HEK293 (cell line): Measurements from ENCODE around the gene MFAP1.

ENCODE experiments used
- CTCF ChIA-PET: fragments of 350-600 bp; formaldehyde crosslinking; extraction: SDS; loops from one replicate; lab custom pipeline; 2021; ENCODE audit warnings: antibody characterized with exemption; lab: Yijun Ruan, JAX
- POLR2A ChIA-PET: fragments of 300-600 bp; formaldehyde crosslinking; extraction: SDS; loops from one replicate; lab custom pipeline; 2020; ENCODE audit warnings: antibody characterized with exemption, inconsistent platforms; lab: Yijun Ruan, JAX
- H3K27ac ChIP-seq: fragments of 200-500 bp; sonication (Bioruptor generic); 2 replicates; pipeline ENCODE4 v1.5.1; 2014; ENCODE audit warnings: low read depth, low read length, control low read depth, inconsistent platforms; ENCODE audit errors: extremely low read depth
- H3K36me3 ChIP-seq, 2 experiments: fragments of 200-500 bp in 1 of 2; sonication (Bioruptor generic) in 1 of 2; 1 replicate in 1 of 2; 2 replicates in 1 of 2; pipeline ENCODE4 v1.5.1; 2014 to 2017; ENCODE audit warnings: inconsistent platforms in 2 of 2, low read length in 2 of 2; ENCODE audit not compliant: control insufficient read depth in 2 of 2, insufficient read depth in 1 of 2
- H3K4me1 ChIP-seq: fragments of 200-500 bp; sonication (Bioruptor generic); 2 replicates; pipeline ENCODE4 v1.5.1; 2014; ENCODE audit warnings: mild to moderate bottlenecking, low read length, inconsistent platforms; ENCODE audit not compliant: control insufficient read depth, insufficient read depth
- H3K4me3 ChIP-seq: 2 replicates; pipeline ENCODE4 v1.5.1; 2011; ENCODE audit warnings: low read depth, mild to moderate bottlenecking, control low read depth, low read length, moderate library complexity
- H3K9me3 ChIP-seq: fragments of 200-500 bp; sonication (Bioruptor generic); 2 replicates; pipeline ENCODE4 v1.5.1; 2014; ENCODE audit warnings: low read depth, low read length, inconsistent platforms; ENCODE audit not compliant: control insufficient read depth, insufficient read depth
- EGR2 ChIP-seq: fragments of 450-650 bp; formaldehyde crosslinking; IDR thresholded peaks from 2 replicates; pipeline ENCODE4 v1.5.1; 2016; ENCODE audit warnings: low read depth, missing biosample characterization, missing genetic modification characterization
- GLIS1 ChIP-seq: fragments of 450-650 bp; formaldehyde crosslinking; IDR thresholded peaks from 2 replicates; pipeline ENCODE4 v1.5.1; 2016; ENCODE audit warnings: missing biosample characterization, missing genetic modification characterization
- HOXA7 ChIP-seq: sonication (generic); formaldehyde crosslinking; IDR thresholded peaks from 2 replicates; pipeline ENCODE4 v1.8.1; 2022; ENCODE audit warnings: missing genetic modification reagents, borderline replicate concordance
- KLF16 ChIP-seq: fragments of 450-650 bp; formaldehyde crosslinking; IDR thresholded peaks from 2 replicates; pipeline ENCODE4 v1.5.1; 2017; ENCODE audit warnings: missing biosample characterization, missing genetic modification characterization
- PRDM6 ChIP-seq: fragments of 450-650 bp; formaldehyde crosslinking; IDR thresholded peaks from 2 replicates; pipeline ENCODE4 v1.5.1; 2017; ENCODE audit warnings: missing biosample characterization, missing genetic modification characterization
- REST ChIP-seq: fragments of 450-650 bp; formaldehyde crosslinking; IDR thresholded peaks from 2 replicates; pipeline ENCODE4 v1.5.1; 2016; ENCODE audit warnings: missing biosample characterization, missing genetic modification characterization
- SP7 ChIP-seq: fragments of 450-650 bp; formaldehyde crosslinking; IDR thresholded peaks from 2 replicates; pipeline ENCODE4 v1.5.1; 2016; ENCODE audit warnings: missing biosample characterization, missing genetic modification characterization
- ZFHX2 ChIP-seq: fragments of 450-650 bp; formaldehyde crosslinking; conservative IDR thresholded peaks from 2 replicates; pipeline ENCODE4 v1.5.1; 2016; ENCODE audit warnings: missing biosample characterization, missing genetic modification characterization
- ZFP37 ChIP-seq: fragments of 450-650 bp; formaldehyde crosslinking; IDR thresholded peaks from 2 replicates; pipeline ENCODE4 v1.5.1; 2016; ENCODE audit warnings: missing biosample characterization, missing genetic modification characterization
- ZNF146 ChIP-seq: fragments of 450-650 bp; formaldehyde crosslinking; IDR thresholded peaks from 2 replicates; pipeline ENCODE4 v1.5.1; 2016; ENCODE audit warnings: missing biosample characterization, missing genetic modification characterization
- ZNF157 ChIP-seq: fragments of 450-650 bp; formaldehyde crosslinking; IDR thresholded peaks from 2 replicates; pipeline ENCODE4 v1.5.1; 2016; ENCODE audit warnings: missing biosample characterization, missing genetic modification characterization
- ZNF174 ChIP-seq: fragments of 450-650 bp; formaldehyde crosslinking; IDR thresholded peaks from 2 replicates; pipeline ENCODE4 v1.5.0; 2017; ENCODE audit warnings: missing biosample characterization, mild to moderate bottlenecking, missing genetic modification characterization
- ZNF274 ChIP-seq, 2 experiments: fragments of 200-500 bp in 1 of 2; fragments of 450-650 bp in 1 of 2; sonication (Bioruptor generic) in 1 of 2; formaldehyde crosslinking in 1 of 2; IDR thresholded peaks; 2 replicates each; pipeline versions ENCODE4 v1.5.1 to v1.6.1; 2014 to 2016; ENCODE audit warnings: borderline replicate concordance in 1 of 2, inconsistent platforms in 1 of 2, low read length in 1 of 2, missing biosample characterization in 1 of 2, missing genetic modification characterization in 1 of 2
- ZNF558 ChIP-seq: fragments of 450-650 bp; formaldehyde crosslinking; IDR thresholded peaks from 2 replicates; pipeline ENCODE4 v1.5.1; 2016; ENCODE audit warnings: missing biosample characterization, missing genetic modification characterization
- ZNF596 ChIP-seq: fragments of 450-650 bp; IDR thresholded peaks from 2 replicates; pipeline ENCODE4 v1.5.0; 2018; ENCODE audit warnings: missing biosample characterization, mild to moderate bottlenecking, missing genetic modification characterization, moderate library complexity
- ZNF623 ChIP-seq: fragments of 450-650 bp; formaldehyde crosslinking; IDR thresholded peaks from 2 replicates; pipeline ENCODE4 v1.5.1; 2016; ENCODE audit warnings: missing biosample characterization, missing genetic modification characterization
- ZNF792 ChIP-seq: fragments of 450-650 bp; formaldehyde crosslinking; IDR thresholded peaks from 2 replicates; pipeline ENCODE4 v1.5.1; 2016; ENCODE audit warnings: missing biosample characterization, missing genetic modification characterization

The MFAP1 gene

GRCh38 chr15:43789409-43789808, 35.1 kb downstream of the MFAP1 start:
- Histone ChIP-seq H3K36me3 (peaks cover 0 to 18% of the 10 kb centered on the region in 2 experiments; a peak in 1 of 3 replicates), H3K27ac (no peak overlapping the region), H3K9me3 (no peaks in the 10 kb centered on the region), H3K4me1 (no peaks in the 10 kb centered on the region), H3K4me3 (no peak overlapping the region)
- CTCF ChIA-PET, result interaction anchor here (1.0 kb wide), 1 partner anchor 12 kb away, joined by 7 read pairs; the partner anchor contains the start of gene ELL3
- TF ChIP-seq ZNF792 (tag by site-specific recombination), result no peak
- no peak for TF ChIP-seq ZNF157 (tag by site-specific recombination)
- TF ChIP-seq ZNF274 (IDR thresholded peaks at IDR 0.05; ENCODE audit: low read length), result no peak
- TF ChIP-seq ZNF274 (tag by site-specific recombination; IDR thresholded peaks at IDR 0.05; ENCODE audit: borderline replicate concordance), result no peak
- TF ChIP-seq REST (tag by site-specific recombination), result no peak
- no peak for TF ChIP-seq HOXA7 (CRISPR knock-in tag)
- TF ChIP-seq ZNF146 (tag by site-specific recombination), result no peak
- POLR2A ChIA-PET, result interaction anchor here (0.6 kb wide), 1 partner anchor 796 kb away, joined by 3 read pairs; no protein-coding TSS in a partner anchor

GRCh38 chr15:43779016-43779415, 45.5 kb downstream of the MFAP1 start:
- no peak overlapping the region for H3K27ac ChIP-seq
- H3K9me3 ChIP-seq, result no peaks in the 10 kb centered on the region
- H3K4me1 ChIP-seq, result peaks cover 5% of the 10 kb centered on the region; the same call in 1 of the 2 replicates
- TF ChIP-seq KLF16, result no peak
- TF ChIP-seq ZNF596 (tag by site-specific recombination), result no peak
- TF ChIP-seq EGR2 (tag by site-specific recombination), result peak; percentile 87
- TF ChIP-seq ZFHX2 (tag by site-specific recombination), result peak; percentile 89
- no peak for TF ChIP-seq ZNF174 (tag by site-specific recombination)
- TF ChIP-seq PRDM6, result no peak
- TF ChIP-seq ZFP37 (tag by site-specific recombination), result no peak
- no peak for TF ChIP-seq GLIS1 (tag by site-specific recombination)
- no peak for TF ChIP-seq ZNF623 (tag by site-specific recombination)
- no peak for TF ChIP-seq SP7 (tag by site-specific recombination)
- TF ChIP-seq ZNF558, result no peak
- peaks cover 0 to 6% of the 10 kb centered on the region in 2 experiments; a peak in 2 of 3 replicates for H3K36me3 ChIP-seq
- no peak overlapping the region for H3K4me3 ChIP-seq
- ChIA-PET CTCF (no interaction called here), POLR2A (no interaction called here)
